Stimulated activated CD8-positive, alpha-beta memory T cell treated with anti-CD3 and anti-CD28 coated beads, Interleukin-7, amount 100 ng/mL, for 48 hours (primary cell): ENCODE results near the gene OPTN.
"Not testable (repeated sequence)": the region's sequence is repeated elsewhere in the genome, so short reads cannot be mapped to it uniquely, and the experiment has no call there.

Experiments
- DNase-seq, 2 donors: peaks; one replicate each; pipeline ENCODE4 v3.0.0-alpha.2; 2020; ENCODE audit warnings: low read depth in 1 of 2; ENCODE audit errors: extremely low read depth in 1 of 2

The OPTN gene

DNA sequence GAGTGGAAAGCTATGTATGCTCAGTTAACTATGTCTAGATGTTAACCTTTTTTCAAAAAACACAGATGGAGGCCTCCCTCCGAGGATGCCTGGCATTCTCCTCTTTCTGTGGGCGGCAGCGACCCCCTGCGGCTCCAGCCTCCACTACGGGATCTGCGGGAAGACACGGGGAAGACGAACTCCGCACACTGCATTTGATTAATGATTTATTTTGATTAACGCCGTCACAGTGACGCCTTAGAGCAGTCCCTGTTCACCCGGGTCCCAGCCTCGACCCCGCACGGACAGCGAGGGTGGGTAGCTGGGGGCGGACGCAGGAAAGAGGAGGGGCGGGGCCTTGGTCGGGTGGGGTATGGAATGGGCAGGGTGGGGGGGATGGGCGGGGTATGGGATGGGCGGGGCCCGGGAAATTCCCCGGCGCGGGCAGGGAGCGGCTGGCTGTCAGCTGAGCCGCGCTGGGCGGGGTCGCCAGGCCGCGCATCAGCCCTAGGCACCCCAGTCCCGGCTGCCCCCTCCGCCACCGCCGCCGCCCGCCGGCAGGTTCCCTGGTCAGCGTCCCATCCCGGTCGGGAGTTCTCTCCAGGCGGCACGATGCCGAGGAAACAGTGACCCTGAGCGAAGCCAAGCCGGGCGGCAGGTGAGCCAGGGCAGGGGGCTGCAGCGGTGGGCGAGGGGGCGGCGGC, at the start of gene OPTN:
Gene OPTN, plus strand, starts transcription at position 498 of the 683 bp plus-strand sequence. CDS start 8,960 bp downstream, outside the sequence.
- peak; percentile 64 to 74 for DNase-seq

- DNase-seq = no peak
Observed at GRCh38 chr10:13051126-13051694, 48.8 kb upstream of the OPTN start.

GRCh38 chr10:13053208-13053607, 46.8 kb upstream of the OPTN start:
- not testable (repeated sequence) for DNase-seq

DNA sequence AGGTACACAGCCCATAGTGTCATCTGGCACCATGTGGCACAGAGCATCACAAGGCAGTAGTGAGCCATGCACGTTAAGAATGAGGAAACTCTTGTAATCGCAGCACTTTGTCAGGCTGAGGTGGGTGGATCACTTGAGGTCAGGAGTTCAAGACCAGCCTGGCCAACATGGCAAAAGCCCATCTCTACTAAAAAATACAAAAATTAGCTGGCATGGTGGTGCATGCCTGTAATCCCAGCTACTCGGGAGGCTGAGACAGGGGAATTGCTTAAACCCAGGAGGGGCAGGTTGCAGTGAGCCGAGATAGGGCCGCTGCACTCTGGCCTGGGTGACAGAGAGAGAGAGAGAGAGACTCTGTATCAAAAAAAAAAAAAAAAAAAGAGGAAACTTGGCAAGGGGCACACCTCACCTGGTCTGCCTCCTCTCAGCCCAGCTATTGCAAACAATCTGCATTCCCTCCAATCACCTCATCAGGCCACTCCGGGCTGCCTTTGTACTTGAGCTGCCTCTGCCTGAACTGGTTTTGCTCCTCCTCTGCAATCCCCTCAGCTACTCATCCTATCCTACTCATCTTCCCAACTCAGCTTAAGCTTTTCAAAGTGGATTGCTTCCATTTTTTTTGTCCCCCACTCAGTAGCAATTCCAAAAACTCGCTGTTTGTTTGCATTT, 46.0 kb upstream of the OPTN start:
- DNase-seq = no peak

GRCh38 chr10:13054844-13055243, 45.1 kb upstream of the OPTN start:
- DNase-seq = no peak

- DNase-seq = no peak
Observed at GRCh38 chr10:13056456-13057077, 43.4 kb upstream of the OPTN start.

DNA sequence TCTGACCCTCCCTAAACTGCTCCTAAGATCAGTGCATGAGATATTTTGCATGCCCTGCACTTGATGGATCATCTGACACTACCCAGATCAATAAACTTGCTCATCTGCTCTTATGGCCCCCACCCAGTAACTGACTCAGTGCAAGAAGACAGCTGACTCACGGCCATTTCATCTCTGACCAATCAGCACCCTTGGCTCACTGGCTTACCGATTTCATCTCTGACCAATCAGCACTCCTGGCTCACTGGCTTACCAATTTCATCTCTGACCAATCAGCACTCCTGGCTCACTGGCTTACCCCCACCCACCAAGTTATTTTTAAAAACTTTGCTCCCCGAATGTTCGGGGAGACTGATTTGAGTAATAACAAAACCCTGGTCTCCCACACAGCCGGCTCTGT, 37.2 kb upstream of the OPTN start:
- DNase-seq = no peak

GRCh38 chr10:13066527-13066926, 33.4 kb upstream of the OPTN start:
- no peak for DNase-seq

DNA sequence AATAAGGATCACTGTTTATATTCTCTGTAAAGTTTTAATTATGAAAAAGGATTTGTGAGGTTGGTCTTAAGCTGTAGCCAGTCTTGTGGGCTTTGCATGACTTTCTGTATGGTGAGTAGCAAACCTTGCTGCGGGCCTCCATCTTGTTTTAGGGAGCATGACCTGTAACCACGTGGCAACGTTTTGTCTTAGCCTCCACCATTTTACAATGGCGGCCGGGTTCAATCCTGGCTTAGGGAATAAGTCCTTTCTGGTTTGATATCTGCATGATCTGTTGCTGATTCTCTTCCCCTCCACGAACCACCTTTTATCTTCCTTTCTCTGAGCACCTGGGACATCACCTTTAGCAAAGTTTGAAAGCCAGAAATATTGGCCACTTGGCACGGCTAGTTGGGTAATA, 32.5 kb upstream of the OPTN start:
- DNase-seq = no peak

- no peak for DNase-seq
Observed at GRCh38 chr10:13068071-13068470, 31.9 kb upstream of the OPTN start.

DNA sequence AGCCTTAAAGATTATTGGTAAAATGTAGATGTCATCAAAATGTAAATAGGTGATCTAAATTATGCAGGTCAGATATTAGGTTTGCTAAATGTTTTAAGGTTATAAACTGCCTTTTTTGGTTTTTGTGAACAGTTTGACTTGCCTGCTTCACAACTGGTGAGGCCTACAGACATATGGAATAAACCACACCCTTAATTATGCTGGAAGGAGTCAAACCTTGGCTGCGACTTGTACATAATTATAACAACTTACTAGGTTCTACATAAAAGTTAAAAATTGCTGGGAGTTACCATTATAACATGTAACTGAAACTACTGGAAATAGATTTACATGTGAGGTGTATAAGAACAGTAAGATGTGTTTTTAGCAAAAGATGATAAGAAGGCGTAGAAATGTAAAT, 31.5 kb upstream of the OPTN start:
- DNase-seq = no peak

DNA sequence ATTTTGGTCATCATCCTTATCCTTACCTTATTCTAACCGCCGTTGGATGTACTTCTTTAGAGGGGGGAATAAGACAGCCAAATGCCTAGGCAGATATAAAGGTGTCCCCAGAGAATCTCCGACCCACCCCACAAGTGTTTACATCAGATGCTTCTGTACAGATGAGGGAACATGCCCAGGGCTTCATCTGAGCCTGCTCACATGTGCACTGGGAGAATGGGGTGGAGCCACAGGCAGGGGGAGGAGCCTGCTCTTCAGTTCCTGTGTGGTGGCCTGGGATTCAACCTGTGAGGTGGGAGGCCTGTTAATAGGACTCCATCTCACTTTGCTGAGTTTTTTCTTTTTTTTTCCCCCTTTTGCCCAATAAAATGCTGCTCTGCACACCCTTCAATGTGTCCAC, 27.6 kb upstream of the OPTN start:
- no peak for DNase-seq

- DNase-seq = peak; percentile 27 to 33
Observed at GRCh38 chr10:13074563-13075451, 25.2 kb upstream of the OPTN start.

DNA sequence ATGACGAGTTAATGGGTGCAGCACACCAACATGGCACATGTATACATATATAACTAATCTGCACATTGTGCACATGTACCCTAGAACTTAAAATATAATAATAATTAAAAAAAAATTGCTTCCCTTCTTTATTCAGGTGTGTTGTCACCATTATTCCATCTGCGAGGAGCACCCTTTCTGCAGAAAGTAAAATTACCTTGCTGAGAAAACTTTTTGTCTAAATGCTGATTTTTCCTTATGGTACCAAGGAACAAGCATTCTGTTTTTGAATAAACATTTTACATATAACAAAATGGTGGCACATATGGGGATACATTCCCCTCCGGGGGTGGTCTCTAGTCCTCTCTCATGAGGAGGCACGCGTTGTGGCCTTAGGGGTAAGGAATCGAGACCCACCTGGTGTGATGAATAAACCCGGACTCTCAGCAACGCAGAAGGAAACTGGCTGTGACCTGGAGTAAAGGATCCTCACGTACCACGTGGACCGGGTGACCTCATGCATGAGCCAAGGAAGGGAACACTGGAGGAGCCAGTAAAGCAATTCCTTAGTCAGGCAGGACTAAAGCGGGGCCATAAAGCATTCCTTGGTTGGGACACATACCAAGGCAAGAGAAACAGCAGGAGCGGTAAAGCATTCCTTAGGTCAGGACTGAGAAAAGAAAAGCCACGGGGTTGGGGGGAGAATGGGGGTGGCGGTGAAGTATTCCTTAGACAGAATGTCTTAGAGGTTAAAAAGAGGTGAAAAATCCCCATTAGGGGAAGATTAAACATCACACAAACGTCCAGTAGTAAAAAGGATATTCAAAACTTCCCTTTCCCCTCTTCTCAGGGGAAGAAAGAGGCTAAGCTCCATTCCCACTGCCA, 20.8 kb upstream of the OPTN start:
- no peak for DNase-seq

DNA sequence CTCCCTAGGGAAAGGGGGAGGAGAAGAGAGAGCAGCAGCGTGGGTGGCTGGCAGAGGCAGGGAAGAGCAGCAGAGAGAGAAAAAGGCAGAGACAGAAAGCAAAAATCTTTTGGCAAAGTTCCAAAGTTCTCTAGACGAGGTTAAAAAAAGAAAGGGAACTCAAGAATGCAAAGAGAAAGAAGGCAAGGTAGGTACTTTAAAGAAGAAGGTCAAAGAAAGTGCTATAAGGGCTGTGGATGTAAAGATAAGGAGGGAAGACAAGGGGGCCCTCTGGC, 20.2 kb upstream of the OPTN start:
- DNase-seq = no peak

- no peak for DNase-seq
Observed at GRCh38 chr10:13080643-13081042, 19.3 kb upstream of the OPTN start.

DNA sequence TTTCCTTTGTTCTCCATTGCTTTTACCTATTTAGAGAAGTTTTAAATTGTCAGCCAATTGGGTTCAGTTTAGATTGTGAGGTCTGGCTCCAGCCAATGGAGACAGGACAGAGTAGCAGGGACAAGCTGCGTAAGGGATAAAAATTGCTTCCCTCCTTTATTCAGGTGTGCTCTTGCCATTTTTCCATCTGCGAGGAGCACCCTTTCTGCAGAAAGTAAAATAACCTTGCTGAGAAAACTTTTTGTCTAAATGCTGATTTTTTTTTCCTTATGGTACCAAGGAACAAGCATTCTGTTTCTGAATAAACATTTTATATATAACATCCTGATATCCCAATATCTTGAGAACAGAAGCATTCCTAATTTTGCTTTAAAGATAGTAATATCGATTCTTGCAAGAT, 16.3 kb upstream of the OPTN start:
- not testable (repeated sequence) for DNase-seq

- DNase-seq = no peak
Observed at GRCh38 chr10:13086056-13086455, 13.9 kb upstream of the OPTN start.

DNA sequence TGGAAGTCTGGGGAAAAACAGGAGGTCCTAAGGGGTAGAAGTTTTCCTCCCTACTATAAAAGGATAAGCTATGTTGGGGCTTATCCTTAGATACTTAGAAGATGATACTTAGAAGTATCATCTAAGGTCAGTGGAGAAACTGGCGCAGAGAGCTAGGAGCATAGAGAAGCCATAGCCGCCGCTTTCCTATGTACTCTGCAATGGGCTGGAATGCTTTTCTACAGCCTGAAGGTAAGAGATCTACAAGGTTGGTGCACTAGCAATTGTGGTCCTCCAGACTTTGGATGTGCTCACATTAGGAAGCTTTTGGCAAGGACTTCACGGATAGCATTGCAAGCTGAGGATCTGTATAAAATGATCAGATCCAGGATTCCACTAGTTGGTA, 12.4 kb upstream of the OPTN start:
- DNase-seq = no peak

- no peak for DNase-seq
Observed at GRCh38 chr10:13087986-13088618, 11.9 kb upstream of the OPTN start.
